HEK293 (cell line): ENCODE results near the gene FBXO34.
A peak's percentile ranks its signal among the peaks of the same experiment; 100 is the strongest.

Experiments used
- CTCF ChIA-PET: fragments of 350-600 bp; formaldehyde crosslinking; extraction: SDS; loops from one replicate; lab custom pipeline; 2021; ENCODE audit warnings: antibody characterized with exemption; lab: Yijun Ruan, JAX
- POLR2A ChIA-PET: fragments of 300-600 bp; formaldehyde crosslinking; extraction: SDS; loops from one replicate; lab custom pipeline; 2020; ENCODE audit warnings: antibody characterized with exemption, inconsistent platforms; lab: Yijun Ruan, JAX
- H3K27ac ChIP-seq: fragments of 200-500 bp; sonication (Bioruptor generic); 2 replicates; pipeline ENCODE4 v1.5.1; 2014; ENCODE audit warnings: low read depth, low read length, control low read depth, inconsistent platforms; ENCODE audit errors: extremely low read depth
- H3K36me3 ChIP-seq, 2 experiments: fragments of 200-500 bp in 1 of 2; sonication (Bioruptor generic) in 1 of 2; 1 replicate in 1 of 2; 2 replicates in 1 of 2; pipeline ENCODE4 v1.5.1; 2014 to 2017; ENCODE audit warnings: inconsistent platforms in 2 of 2, low read length in 2 of 2; ENCODE audit not compliant: control insufficient read depth in 2 of 2, insufficient read depth in 1 of 2
- H3K4me1 ChIP-seq: fragments of 200-500 bp; sonication (Bioruptor generic); 2 replicates; pipeline ENCODE4 v1.5.1; 2014; ENCODE audit warnings: mild to moderate bottlenecking, low read length, inconsistent platforms; ENCODE audit not compliant: control insufficient read depth, insufficient read depth
- H3K4me3 ChIP-seq: 2 replicates; pipeline ENCODE4 v1.5.1; 2011; ENCODE audit warnings: low read depth, mild to moderate bottlenecking, control low read depth, low read length, moderate library complexity
- H3K9me3 ChIP-seq: fragments of 200-500 bp; sonication (Bioruptor generic); 2 replicates; pipeline ENCODE4 v1.5.1; 2014; ENCODE audit warnings: low read depth, low read length, inconsistent platforms; ENCODE audit not compliant: control insufficient read depth, insufficient read depth
- GLI4 ChIP-seq: fragments of 450-650 bp; formaldehyde crosslinking; IDR thresholded peaks from 2 replicates; pipeline ENCODE4 v1.5.1; 2016; ENCODE audit warnings: missing biosample characterization, missing genetic modification characterization
- HIC1 ChIP-seq: fragments of 450-650 bp; formaldehyde crosslinking; IDR thresholded peaks from 2 replicates; pipeline ENCODE4 v1.5.1; 2016; ENCODE audit warnings: missing biosample characterization, missing genetic modification characterization
- PRDM10 ChIP-seq: fragments of 450-650 bp; formaldehyde crosslinking; IDR thresholded peaks from 2 replicates; pipeline ENCODE4 v1.5.1; 2016; ENCODE audit warnings: missing biosample characterization, missing genetic modification characterization
- PRDM4 ChIP-seq: fragments of 450-650 bp; formaldehyde crosslinking; IDR thresholded peaks from 2 replicates; pipeline ENCODE4 v1.5.1; 2017; ENCODE audit warnings: missing biosample characterization, missing genetic modification characterization
- REPIN1 ChIP-seq: fragments of 450-650 bp; formaldehyde crosslinking; IDR thresholded peaks from 2 replicates; pipeline ENCODE4 v1.5.1; 2017; ENCODE audit warnings: missing biosample characterization, missing genetic modification characterization, low read depth
- ZNF140 ChIP-seq: fragments of 450-650 bp; formaldehyde crosslinking; IDR thresholded peaks from 2 replicates; pipeline ENCODE4 v1.5.1; 2016; ENCODE audit warnings: missing biosample characterization, missing genetic modification characterization
- ZNF169 ChIP-seq: fragments of 450-650 bp; formaldehyde crosslinking; IDR thresholded peaks from 2 replicates; pipeline ENCODE4 v1.5.1; 2016; ENCODE audit warnings: missing biosample characterization, missing genetic modification characterization
- ZNF202 ChIP-seq: fragments of 450-650 bp; formaldehyde crosslinking; IDR thresholded peaks from 2 replicates; pipeline ENCODE4 v1.5.1; 2016; ENCODE audit warnings: missing biosample characterization, missing genetic modification characterization, borderline replicate concordance
- ZNF214 ChIP-seq: fragments of 450-650 bp; formaldehyde crosslinking; IDR thresholded peaks from 2 replicates; pipeline ENCODE4 v1.5.1; 2017; ENCODE audit warnings: missing biosample characterization, mild to moderate bottlenecking, missing genetic modification characterization, borderline replicate concordance
- ZNF239 ChIP-seq: fragments of 450-650 bp; formaldehyde crosslinking; IDR thresholded peaks from 2 replicates; pipeline ENCODE4 v1.5.1; 2016; ENCODE audit warnings: missing biosample characterization, missing genetic modification characterization
- ZNF341 ChIP-seq: fragments of 450-650 bp; formaldehyde crosslinking; IDR thresholded peaks from 2 replicates; pipeline ENCODE4; 2016; ENCODE audit warnings: low read depth, missing biosample characterization, missing genetic modification characterization
- ZNF366 ChIP-seq: fragments of 450-650 bp; formaldehyde crosslinking; conservative IDR thresholded peaks from 2 replicates; pipeline ENCODE4 v1.5.1; 2016; ENCODE audit warnings: missing biosample characterization, missing genetic modification characterization
- ZNF391 ChIP-seq: fragments of 450-650 bp; formaldehyde crosslinking; IDR thresholded peaks from 2 replicates; pipeline ENCODE4 v1.5.1; 2016; ENCODE audit warnings: low read depth, missing biosample characterization, missing genetic modification characterization, borderline replicate concordance
- ZNF423 ChIP-seq: fragments of 450-650 bp; formaldehyde crosslinking; IDR thresholded peaks from 2 replicates; pipeline ENCODE4 v1.5.1; 2016; ENCODE audit warnings: missing biosample characterization, missing genetic modification characterization
- ZNF433 ChIP-seq: fragments of 450-650 bp; formaldehyde crosslinking; IDR thresholded peaks from 2 replicates; pipeline ENCODE4 v1.5.1; 2016; ENCODE audit warnings: missing biosample characterization, missing genetic modification characterization, low read depth
- ZNF561 ChIP-seq: fragments of 450-650 bp; IDR thresholded peaks from 2 replicates; pipeline ENCODE4 v1.5.1; 2018; ENCODE audit warnings: missing biosample characterization, missing genetic modification characterization, borderline replicate concordance
- ZNF621 ChIP-seq: fragments of 450-650 bp; formaldehyde crosslinking; IDR thresholded peaks from 2 replicates; pipeline ENCODE4 v1.5.1; 2017; ENCODE audit warnings: missing biosample characterization, missing genetic modification characterization
- ZNF623 ChIP-seq: fragments of 450-650 bp; formaldehyde crosslinking; IDR thresholded peaks from 2 replicates; pipeline ENCODE4 v1.5.1; 2016; ENCODE audit warnings: missing biosample characterization, missing genetic modification characterization
- ZNF629 ChIP-seq: fragments of 450-650 bp; formaldehyde crosslinking; IDR thresholded peaks from 2 replicates; pipeline ENCODE4 v1.5.1; 2017; ENCODE audit warnings: missing biosample characterization, missing genetic modification characterization
- ZNF658 ChIP-seq: fragments of 450-650 bp; formaldehyde crosslinking; IDR thresholded peaks from 2 replicates; pipeline ENCODE4; 2016; ENCODE audit warnings: missing biosample characterization, missing genetic modification characterization

FBXO34 gene

GRCh38 chr14:55387121-55387520 is 115.9 kb downstream of the FBXO34 start:
- Histone ChIP-seq H3K27ac (no peak overlapping the region), H3K36me3 (peaks cover 0 to 20% of the 10 kb centered on the region in 2 experiments; a peak in 2 of 3 replicates), H3K4me3 (no peak overlapping the region), H3K9me3 (no peaks in the 10 kb centered on the region), H3K4me1 (peaks cover 2% of the 10 kb centered on the region; the same call in 1 of the 2 replicates)
- TF ChIP-seq ZNF658: no peak
- TF ChIP-seq REPIN1: no peak
- no peak for TF ChIP-seq ZNF423 (tag by site-specific recombination)
- POLR2A ChIA-PET: no interaction called here
- CTCF ChIA-PET: no interaction called here

GRCh38 chr14:55388160-55388559 is 116.9 kb downstream of the FBXO34 start:
- Histone ChIP-seq H3K9me3 (no peaks in the 10 kb centered on the region), H3K4me3 (no peak overlapping the region), H3K4me1 (peaks cover 2% of the 10 kb centered on the region; the same call in 1 of the 2 replicates), H3K36me3 (peaks cover 0 to 20% of the 10 kb centered on the region in 2 experiments; a peak in 2 of 3 replicates), H3K27ac (no peak overlapping the region)
- POLR2A ChIA-PET: no interaction called here
- TF ChIP-seq ZNF202 (tag by site-specific recombination) (no peak), ZNF423 (tag by site-specific recombination) (no peak), GLI4 (tag by site-specific recombination) (no peak), ZNF169 (no peak), ZNF239 (tag by site-specific recombination) (no peak), ZNF140 (tag by site-specific recombination) (no peak), ZNF629 (tag by site-specific recombination) (no peak), ZNF341 (no peak), ZNF214 (no peak)
- CTCF ChIA-PET: interaction anchor here (0.7 kb wide), 2 partner anchors 33 to 367 kb away, joined by 3 to 5 read pairs; no protein-coding TSS in a partner anchor

GRCh38 chr14:55389330-55389729 is 118.1 kb downstream of the FBXO34 start:
- Histone ChIP-seq H3K4me3 (no peak overlapping the region), H3K27ac (no peak overlapping the region), H3K4me1 (peaks cover 2% of the 10 kb centered on the region; the same call in 1 of the 2 replicates)
- CTCF ChIA-PET: interaction anchor here (1.2 kb wide), 1 partner anchor 22 kb away, joined by 3 read pairs; no protein-coding TSS in a partner anchor
- POLR2A ChIA-PET: no interaction called here
- no peak for TF ChIP-seq ZNF366 (tag by site-specific recombination)
- TF ChIP-seq, all 188 proteins: peak for 0
- no peaks in the 10 kb centered on the region for H3K9me3 ChIP-seq
- peaks cover 0 to 16% of the 10 kb centered on the region in 2 experiments; a peak in 2 of 3 replicates for H3K36me3 ChIP-seq

GRCh38 chr14:55398679-55399078 is 127.5 kb downstream of the FBXO34 start:
- no peaks in the 10 kb centered on the region for H3K9me3 ChIP-seq
- peaks cover 0 to 6% of the 10 kb centered on the region in 2 experiments; a peak in 2 of 3 replicates for H3K36me3 ChIP-seq
- H3K27ac ChIP-seq: no peak overlapping the region
- H3K4me1 ChIP-seq: peaks cover 5% of the 10 kb centered on the region; the same call in 1 of the 2 replicates
- H3K4me3 ChIP-seq: no peak overlapping the region
- POLR2A ChIA-PET: no interaction called here
- CTCF ChIA-PET: no interaction called here
- TF ChIP-seq HIC1 (tag by site-specific recombination) (peak; percentile 38; the same call in 1 of the 2 replicates), PRDM10 (tag by site-specific recombination) (no peak), ZNF621 (tag by site-specific recombination) (no peak), PRDM4 (tag by site-specific recombination) (no peak), REPIN1 (no peak), ZNF623 (no peak), ZNF391 (tag by site-specific recombination) (no peak), GLI4 (tag by site-specific recombination) (no peak), ZNF433 (tag by site-specific recombination) (no peak), ZNF561 (no peak), ZNF629 (tag by site-specific recombination) (peak; percentile 49)
